T-helper 22 cell (primary cell): ENCODE measurements around the gene LMX1A.
A peak's percentile ranks its signal among the peaks of the same experiment; 100 is the strongest.

Source experiments
- DNase-seq: peaks from one replicate; pipeline ENCODE4 v3.0.0-alpha.2; 2020; ENCODE audit warnings: low read depth

The LMX1A gene

GRCh38 chr1:165355977-165356811, at the start of gene LMX1A:
Gene LMX1A, minus strand, starts transcription at chr1:165356715. Its CDS starts 1,156 bp downstream, at chr1:165355559.
- no peak for DNase-seq

GRCh38 chr1:165403835-165404482, 47.4 kb upstream of the LMX1A start:
- DNase-seq, result no peak

- no peak for DNase-seq
Observed at GRCh38 chr1:165402517-165403111, 46.1 kb upstream of the LMX1A start.

- DNase-seq, result no peak
Observed at GRCh38 chr1:165397944-165398343, 41.4 kb upstream of the LMX1A start.

- DNase-seq, result no peak
Observed at GRCh38 chr1:165395901-165396300, 39.4 kb upstream of the LMX1A start.

GRCh38 chr1:165395478-165395877, 39.0 kb upstream of the LMX1A start:
- DNase-seq, result no peak

GRCh38 chr1:165392634-165393571, 36.4 kb upstream of the LMX1A start:
- peak; percentile 82 for DNase-seq

- DNase-seq, result no peak
Observed at GRCh38 chr1:165389609-165390008, 33.1 kb upstream of the LMX1A start.

- DNase-seq, result no peak
Observed at GRCh38 chr1:165387961-165388360, 31.4 kb upstream of the LMX1A start.

GRCh38 chr1:165387505-165387904, 31.0 kb upstream of the LMX1A start:
- DNase-seq, result no peak

- no peak for DNase-seq
Observed at GRCh38 chr1:165383599-165384405, 27.3 kb upstream of the LMX1A start.

GRCh38 chr1:165383067-165383466, 26.6 kb upstream of the LMX1A start:
- DNase-seq, result no peak

GRCh38 chr1:165381745-165382505, 25.4 kb upstream of the LMX1A start:
- no peak for DNase-seq

GRCh38 chr1:165376811-165377311, 20.3 kb upstream of the LMX1A start:
- no peak for DNase-seq

- no peak for DNase-seq
Observed at GRCh38 chr1:165376041-165376810, 19.7 kb upstream of the LMX1A start.

GRCh38 chr1:165375623-165376022, 19.1 kb upstream of the LMX1A start:
- no peak for DNase-seq

GRCh38 chr1:165371588-165372225, 15.2 kb upstream of the LMX1A start:
- no peak for DNase-seq

GRCh38 chr1:165369255-165369848, 12.8 kb upstream of the LMX1A start:
- peak; percentile 11 for DNase-seq
